A549 (cell line): Measurements from ENCODE around the gene SLC36A2. TPM values are rescaled to one million over a fixed set of nuclear protein-coding genes. Genes with fewer than 3 reads are reported as not detected.

Experiments
- ATAC-seq, 2 experiments: fragments of 200-7000 bp in 1 of 2; fragments of >200 bp in 1 of 2; cut with Nextera tagmentation in 1 of 2; cut with Tn5 transposase in 1 of 2; 3 replicates each; pipeline versions ENCODE4 v1.8.0 to v1.9.1; 2018 to 2020; ENCODE audit warnings: mild to moderate bottlenecking in 1 of 2, moderate library complexity in 1 of 2
- CTCF ChIA-PET: fragments of 300-600 bp; sonication (Branson Sonifier 250); formaldehyde crosslinking; extraction: SDS; loops from one replicate; lab custom pipeline; 2021; ENCODE audit warnings: antibody characterized with exemption, inconsistent platforms; lab: Yijun Ruan, JAX
- POLR2A ChIA-PET: fragments of 350-600 bp; formaldehyde crosslinking; extraction: SDS; loops from one replicate; lab custom pipeline; 2021; ENCODE audit warnings: antibody characterized with exemption, inconsistent platforms; lab: Yijun Ruan, JAX
- DNase-seq, 2 experiments: peaks; one replicate each; pipeline versions ENCODE4 v3.0.0 to v3.0.0-alpha.2; 2011 to 2016; ENCODE audit warnings: low read depth in 1 of 2, low spot score in 1 of 2
- FAIRE-seq: peaks from 2 replicates; lab custom pipeline; 2011; peaks lifted over from hg19 to GRCh38; lab: Jason Lieb, UNC
- H3K27ac ChIP-seq, 2 experiments: fragments of >200 bp; sonication (Bioruptor Twin); formaldehyde crosslinking; 3 replicates each; pipeline ENCODE4 v1.5.1; 2016 to 2017
- H3K4me1 ChIP-seq: fragments of >200 bp; sonication (Bioruptor Twin); formaldehyde crosslinking; 3 replicates; pipeline ENCODE4 v1.6.1; 2016
- H3K4me2 ChIP-seq: fragments of >200 bp; sonication (Bioruptor Twin); formaldehyde crosslinking; 3 replicates; pipeline ENCODE4 v1.6.1; 2016
- H3K4me3 ChIP-seq: fragments of >200 bp; sonication (Bioruptor Twin); formaldehyde crosslinking; 3 replicates; pipeline ENCODE4 v1.5.1; 2016
- H3K9me3 ChIP-seq: fragments of >200 bp; sonication (Bioruptor Twin); formaldehyde crosslinking; 3 replicates; pipeline ENCODE4 v1.6.1; 2016
- BHLHE40 ChIP-seq: IDR thresholded peaks from 2 replicates; pipeline ENCODE4 v1.6.1; 2012; ENCODE audit warnings: low read depth, low read length, inconsistent platforms
- CBX8 ChIP-seq: fragments of 200-600 bp; sonication (generic); IDR thresholded peaks from 2 replicates; pipeline ENCODE4 v1.6.1; 2016
- CHD2 ChIP-seq: fragments of 150-350 bp; IDR thresholded peaks from 2 replicates; pipeline ENCODE4 v1.6.1; 2014; ENCODE audit warnings: low read length; ENCODE audit not compliant: partially characterized antibody
- CHD4 ChIP-seq: fragments of 200-600 bp; sonication (generic); IDR thresholded peaks from 2 replicates; pipeline ENCODE4 v1.6.1; 2016; ENCODE audit warnings: antibody characterized with exemption, mild to moderate bottlenecking, borderline replicate concordance
- ELK1 ChIP-seq: fragments of 150-350 bp; IDR thresholded peaks from 2 replicates; pipeline ENCODE4 v1.6.1; 2014; ENCODE audit warnings: low read depth, mild to moderate bottlenecking, low read length
- EP300 ChIP-seq, 2 experiments: fragments of >200 bp; sonication (Bioruptor Twin); formaldehyde crosslinking; IDR thresholded peaks; 2 replicates in 1 of 2; 3 replicates in 1 of 2; pipeline ENCODE4 v1.6.1; 2016 to 2017
- HMGXB4 ChIP-seq: fragments of 250-450 bp; sonication (Bioruptor Pico); IDR thresholded peaks from 2 replicates; pipeline ENCODE4 v1.5.0; 2021; ENCODE audit warnings: mild to moderate bottlenecking, moderate library complexity, borderline replicate concordance
- HOXA7 ChIP-seq: fragments of 250-450 bp; sonication (Bioruptor Pico); IDR thresholded peaks from 2 replicates; pipeline ENCODE4 v1.5.0; 2020; ENCODE audit warnings: mild to moderate bottlenecking, moderate library complexity
- JUN ChIP-seq, 2 experiments: fragments of >200 bp; sonication (Bioruptor Twin); formaldehyde crosslinking; IDR thresholded peaks; 2 replicates in 1 of 2; 3 replicates in 1 of 2; pipeline ENCODE4 v1.6.1; 2016 to 2017
- JUNB ChIP-seq: fragments of >200 bp; sonication (Bioruptor Twin); formaldehyde crosslinking; IDR thresholded peaks from 2 replicates; pipeline ENCODE4 v1.6.1; 2016
- KDM1A ChIP-seq: fragments of 200-600 bp; sonication (generic); IDR thresholded peaks from 2 replicates; pipeline ENCODE4 v1.6.1; 2016; ENCODE audit warnings: low read depth, mild to moderate bottlenecking
- KDM5A ChIP-seq: fragments of 200-600 bp; sonication (generic); IDR thresholded peaks from 2 replicates; pipeline ENCODE4 v1.6.1; 2016; ENCODE audit warnings: antibody characterized with exemption, mild to moderate bottlenecking
- MAX ChIP-seq: IDR thresholded peaks from 2 replicates; pipeline ENCODE4 v1.6.1; 2012
- NFE2L2 ChIP-seq: fragments of 150-350 bp; conservative IDR thresholded peaks from 2 replicates; pipeline ENCODE4 v1.6.1; 2014; ENCODE audit warnings: low read length
- POLR2A ChIP-seq: IDR thresholded peaks from 2 replicates; pipeline ENCODE4 v1.6.1; 2012; ENCODE audit warnings: mild to moderate bottlenecking, low read length
- RAD21 ChIP-seq, 2 experiments: fragments of >200 bp in 1 of 2; sonication (Bioruptor Twin) in 1 of 2; formaldehyde crosslinking in 1 of 2; IDR thresholded peaks in 1 of 2; conservative IDR thresholded peaks in 1 of 2; 2 replicates in 1 of 2; 3 replicates in 1 of 2; pipeline ENCODE4 v1.6.1; 2012 to 2018; ENCODE audit warnings: inconsistent platforms in 1 of 2
- RFX5 ChIP-seq: fragments of 450-650 bp; IDR thresholded peaks from 2 replicates; pipeline ENCODE4 v1.7.1; 2014; ENCODE audit warnings: antibody characterized with exemption, mild to moderate bottlenecking, moderate library complexity
- SMC3 ChIP-seq: fragments of >200 bp; sonication (Bioruptor Twin); formaldehyde crosslinking; IDR thresholded peaks from 3 replicates; pipeline ENCODE4 v1.6.1; 2018; ENCODE audit warnings: inconsistent platforms
- SREBF2 ChIP-seq: fragments of 450-650 bp; IDR thresholded peaks from 2 replicates; pipeline ENCODE4 v1.6.1; 2014; ENCODE audit warnings: mild to moderate bottlenecking, moderate library complexity
- TFCP2L1 ChIP-seq: fragments of 250-450 bp; sonication (Bioruptor Pico); IDR thresholded peaks from 2 replicates; pipeline ENCODE4 v1.5.0; 2021; ENCODE audit warnings: mild to moderate bottlenecking
- TP53 ChIP-seq: fragments of 250-450 bp; sonication (Bioruptor Pico); IDR thresholded peaks from 2 replicates; pipeline ENCODE4 v1.5.0; 2021; ENCODE audit warnings: mild to moderate bottlenecking, moderate library complexity
- USF2 ChIP-seq: fragments of 450-650 bp; IDR thresholded peaks from 2 replicates; pipeline ENCODE4 v1.6.1; 2014; ENCODE audit warnings: antibody characterized with exemption
- ZC3H11A ChIP-seq: fragments of 450-650 bp; IDR thresholded peaks from 2 replicates; pipeline ENCODE4 v1.6.1; 2014; ENCODE audit warnings: antibody characterized with exemption, mild to moderate bottlenecking
- WGBS: methylation state at CpG from one replicate; pipeline ENCODE4 v1.1.6; 2017; ENCODE audit errors: missing lambda C conversion rate; 5-methylcytosine and 5-hydroxymethylcytosine counted together
- polyA plus RNA-seq, 4 experiments: library from polyadenylated mRNA; depleted of rRNA in 3 of 4; stranded (reverse); fragments of >200 nt; fragmentation: RNase III in 1 of 4; extraction: RNeasy Plus Mini Kit Qiagen cat#74134 plus additional on column Dnase treatment in 1 of 4; gene quantifications; 2 replicates in 3 of 4; 3 replicates in 1 of 4; pipeline ENCODE4 v1.2.3, GENCODE V29; 2011 to 2017
- TF ChIP-seq, protein P1 (sequence below): fragments of >200 bp; sonication (Bioruptor Twin); formaldehyde crosslinking; IDR thresholded peaks from 3 replicates; pipeline ENCODE4 v1.5.1; 2016
- TF ChIP-seq, protein P2 (sequence below): fragments of >200 bp; sonication (Bioruptor Twin); formaldehyde crosslinking; IDR thresholded peaks from 2 replicates; pipeline ENCODE4 v1.6.1; 2016

The SLC36A2 gene
- polyA plus RNA-seq, 2 of the 4 experiments (the other 2 are of a cell fraction): not detected

- POLR2A ChIA-PET: no interaction called here
- H3K4me3 ChIP-seq: no peak overlapping the region
- H3K27ac ChIP-seq: no peak overlapping the region
- H3K4me2 ChIP-seq: no peak overlapping the region
- FAIRE-seq (no peak), DNase-seq (no peak), ATAC-seq (no peak)
- no peaks in the 10 kb centered on the region for H3K4me1 ChIP-seq
- CTCF ChIA-PET: interaction anchor here (1.3 kb wide), 1 partner anchor 88 kb away, joined by 3 read pairs; the partner anchor contains the start of gene SLC36A1
- no peak for TF ChIP-seq RFX5
- no peak for TF ChIP-seq BHLHE40
- TF ChIP-seq CHD4: no peak
- TF ChIP-seq JUNB: no peak
- TF ChIP-seq ZC3H11A: no peak
- TF ChIP-seq KDM5A: no peak
- no peak for TF ChIP-seq CHD2
- TF ChIP-seq EP300 (IDR thresholded peaks at IDR 0.05): no peak
- no peak for TF ChIP-seq SREBF2
- TF ChIP-seq, protein P1, sequence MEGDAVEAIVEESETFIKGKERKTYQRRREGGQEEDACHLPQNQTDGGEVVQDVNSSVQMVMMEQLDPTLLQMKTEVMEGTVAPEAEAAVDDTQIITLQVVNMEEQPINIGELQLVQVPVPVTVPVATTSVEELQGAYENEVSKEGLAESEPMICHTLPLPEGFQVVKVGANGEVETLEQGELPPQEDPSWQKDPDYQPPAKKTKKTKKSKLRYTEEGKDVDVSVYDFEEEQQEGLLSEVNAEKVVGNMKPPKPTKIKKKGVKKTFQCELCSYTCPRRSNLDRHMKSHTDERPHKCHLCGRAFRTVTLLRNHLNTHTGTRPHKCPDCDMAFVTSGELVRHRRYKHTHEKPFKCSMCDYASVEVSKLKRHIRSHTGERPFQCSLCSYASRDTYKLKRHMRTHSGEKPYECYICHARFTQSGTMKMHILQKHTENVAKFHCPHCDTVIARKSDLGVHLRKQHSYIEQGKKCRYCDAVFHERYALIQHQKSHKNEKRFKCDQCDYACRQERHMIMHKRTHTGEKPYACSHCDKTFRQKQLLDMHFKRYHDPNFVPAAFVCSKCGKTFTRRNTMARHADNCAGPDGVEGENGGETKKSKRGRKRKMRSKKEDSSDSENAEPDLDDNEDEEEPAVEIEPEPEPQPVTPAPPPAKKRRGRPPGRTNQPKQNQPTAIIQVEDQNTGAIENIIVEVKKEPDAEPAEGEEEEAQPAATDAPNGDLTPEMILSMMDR: no peak
- TF ChIP-seq POLR2A: no peak
- no peak for TF ChIP-seq MAX
- no peak for TF ChIP-seq TP53 (CRISPR knock-in tag)
- TF ChIP-seq HOXA7 (CRISPR knock-in tag): no peak
- TF ChIP-seq KDM1A: no peak
- WGBS: 0% methylated on average over 2 of the region's 2 CpGs
- no peaks in the 10 kb centered on the region for H3K9me3 ChIP-seq
These were observed 12.0 kb upstream of the SLC36A2 start for GRCh38 chr5:151359391-151359790.

- no peak for FAIRE-seq
- no peaks in the 10 kb centered on the region for H3K4me1 ChIP-seq
- CTCF ChIA-PET: no interaction called here
- 5% methylated on average over 2 of the region's 2 CpGs for WGBS
- no peak for TF ChIP-seq TP53 (CRISPR knock-in tag)
- no peak for TF ChIP-seq ELK1
- TF ChIP-seq CBX8: no peak
- no peak for TF ChIP-seq NFE2L2
- no peak for TF ChIP-seq JUN (IDR thresholded peaks at IDR 0.05)
- TF ChIP-seq USF2: no peak
- TF ChIP-seq SMC3: no peak
- TF ChIP-seq TFCP2L1 (CRISPR knock-in tag): no peak
- TF ChIP-seq CHD4: no peak
- TF ChIP-seq, protein P2, sequence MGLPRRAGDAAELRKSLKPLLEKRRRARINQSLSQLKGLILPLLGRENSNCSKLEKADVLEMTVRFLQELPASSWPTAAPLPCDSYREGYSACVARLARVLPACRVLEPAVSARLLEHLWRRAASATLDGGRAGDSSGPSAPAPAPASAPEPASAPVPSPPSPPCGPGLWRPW: no peak
- no peak for TF ChIP-seq RAD21 (conservative IDR thresholded peaks at IDR 0.05 in 1 of 2, IDR thresholded peaks at IDR 0.05 in 1 of 2)
- TF ChIP-seq KDM1A: no peak
- no peak for TF ChIP-seq HMGXB4
- ATAC-seq: no peak
- no peak overlapping the region for H3K27ac ChIP-seq
- H3K4me2 ChIP-seq: no peak overlapping the region
- no peak for DNase-seq
- no peak overlapping the region for H3K4me3 ChIP-seq
- H3K9me3 ChIP-seq: no peaks in the 10 kb centered on the region
- POLR2A ChIA-PET: no interaction called here
These were observed 10.4 kb upstream of the SLC36A2 start for GRCh38 chr5:151357792-151358191.
